Tibial nerve (tissue), 4 donors: ENCODE data around the gene LGR6. TPM values are rescaled to one million over a fixed set of nuclear protein-coding genes. Genes with fewer than 3 reads are reported as not detected.
A peak's percentile ranks its signal among the peaks of the same experiment; 100 is the strongest.

Experiments used
- DNase-seq, 2 donors: peaks; one replicate each; pipeline ENCODE4 v3.0.0-alpha.2; 2019; ENCODE audit warnings: low spot score in 2 of 2
- H3K27ac ChIP-seq, 4 donors: fragments of 200-600 bp; sonication (generic) in 3 of 4; one replicate each; pipeline ENCODE4 v1.5.1; 2017 to 2019; ENCODE audit warnings: mild to moderate bottlenecking in 1 of 4
- H3K27me3 ChIP-seq, 2 donors: fragments of 200-600 bp; sonication (generic) in 1 of 2; one replicate each; pipeline versions ENCODE4 v1.5.1 to v1.6.0; 2017 to 2019
- H3K36me3 ChIP-seq, 3 donors: fragments of 200-600 bp; sonication (generic); one replicate each; pipeline ENCODE4 v1.5.1; 2018 to 2019
- H3K4me1 ChIP-seq, 4 donors: fragments of 200-600 bp; sonication (generic) in 3 of 4; one replicate each; pipeline ENCODE4 v1.5.1; 2017 to 2019
- H3K4me3 ChIP-seq, 4 donors: fragments of 200-600 bp; sonication (generic) in 3 of 4; one replicate each; pipeline ENCODE4 v1.5.1; 2017 to 2019; ENCODE audit warnings: mild to moderate bottlenecking in 1 of 4, moderate library complexity in 1 of 4
- H3K9me3 ChIP-seq, 4 donors: fragments of 200-600 bp; sonication (generic) in 3 of 4; one replicate each; pipeline ENCODE4 v1.5.1; 2017 to 2019
- CTCF ChIP-seq, 5 experiments: fragments of 200-600 bp in 3 of 5; fragments of 450-650 bp in 2 of 5; sonication (generic) in 3 of 5; IDR thresholded peaks; one replicate each; pipeline ENCODE4 v1.5.1; 2016 to 2019; ENCODE audit warnings: antibody characterized with exemption in 5 of 5, mild to moderate bottlenecking in 3 of 5, moderate library complexity in 2 of 5
- EP300 ChIP-seq, 2 donors: sonication (generic); formaldehyde crosslinking; IDR thresholded peaks; one replicate each; pipeline ENCODE4 v1.6.1; 2017; ENCODE audit warnings: antibody characterized with exemption in 2 of 2, mild to moderate bottlenecking in 1 of 2
- POLR2A ChIP-seq, 2 donors: fragments of 450-650 bp; IDR thresholded peaks; one replicate each; pipeline ENCODE4 v1.6.1; 2017; ENCODE audit warnings: antibody characterized with exemption in 2 of 2, mild to moderate bottlenecking in 2 of 2, moderate library complexity in 2 of 2
- WGBS, 2 donors: methylation state at CpG; one replicate each; pipeline ENCODE4 v1.1.5; 2018; 5-methylcytosine and 5-hydroxymethylcytosine counted together
- total RNA-seq, 4 donors: library from RNA; depleted of rRNA; stranded (reverse); fragments of >200 nt; gene quantifications; one replicate each; pipeline ENCODE4 v1.1.0, GENCODE V29; 2016

The LGR6 gene
- total RNA-seq, 4 donors from 2014 or later, result 0.42 TPM; not detected in 3

GRCh38 chr1:202311875-202312635 is 118.5 kb downstream of the LGR6 start:
- Histone ChIP-seq H3K4me3 (no peak overlapping the region), H3K27ac (no peak overlapping the region), H3K4me1 (peaks cover 0 to 4% (median 0%) of the 10 kb centered on the region in 4 donors), H3K27me3 (no peaks in the 10 kb centered on the region), H3K9me3 (no peaks in the 10 kb centered on the region), H3K36me3 (no peaks in the 10 kb centered on the region)
- no peak for DNase-seq
- 21 to 23% methylated on average over 14 of the region's 14 CpGs for WGBS, 2 donors
- TF ChIP-seq EP300 (IDR thresholded peaks at IDR 0.05) (no peak), CTCF (IDR thresholded peaks at IDR 0.05) (no peak), POLR2A (IDR thresholded peaks at IDR 0.05) (no peak)

GRCh38 chr1:202315576-202316168 is 122.1 kb downstream of the LGR6 start:
- WGBS, 2 donors, result 24 to 25% methylated on average over 9 of the region's 9 CpGs
- Histone ChIP-seq H3K9me3 (no peaks in the 10 kb centered on the region), H3K4me3 (no peak overlapping the region), H3K27ac (no peak overlapping the region), H3K36me3 (no peaks in the 10 kb centered on the region), H3K27me3 (no peaks in the 10 kb centered on the region), H3K4me1 (peaks cover 0 to 4% (median 0%) of the 10 kb centered on the region in 4 donors)
- TF ChIP-seq EP300 (IDR thresholded peaks at IDR 0.05) (no peak), CTCF (IDR thresholded peaks at IDR 0.05) (peak; percentile 73 to 94 (median 82)), POLR2A (IDR thresholded peaks at IDR 0.05) (no peak)
- DNase-seq, result peak; percentile 51 to 72

GRCh38 chr1:202316186-202316585 is 122.6 kb downstream of the LGR6 start:
- Histone ChIP-seq H3K4me1 (peaks cover 0 to 4% (median 0%) of the 10 kb centered on the region in 4 donors), H3K36me3 (no peaks in the 10 kb centered on the region), H3K4me3 (no peak overlapping the region), H3K27me3 (no peaks in the 10 kb centered on the region), H3K27ac (no peak overlapping the region), H3K9me3 (no peaks in the 10 kb centered on the region)
- DNase-seq, result no peak
- TF ChIP-seq CTCF (IDR thresholded peaks at IDR 0.05), result no peak
- TF ChIP-seq POLR2A (IDR thresholded peaks at IDR 0.05), result no peak
- no peak for TF ChIP-seq EP300 (IDR thresholded peaks at IDR 0.05)

GRCh38 chr1:202317941-202318925 is 124.6 kb downstream of the LGR6 start:
- 92% methylated on average over 39 to 50 of the region's 52 CpGs for WGBS, 2 donors
- H3K4me1 ChIP-seq, result no peaks in the 10 kb centered on the region
- no peaks in the 10 kb centered on the region for H3K27me3 ChIP-seq
- TF ChIP-seq POLR2A (IDR thresholded peaks at IDR 0.05), result no peak
- TF ChIP-seq CTCF (IDR thresholded peaks at IDR 0.05), result no peak
- TF ChIP-seq EP300 (IDR thresholded peaks at IDR 0.05), result no peak
- H3K9me3 ChIP-seq, result no peaks in the 10 kb centered on the region
- DNase-seq, result no peak
- H3K36me3 ChIP-seq, result no peaks in the 10 kb centered on the region
- no peak overlapping the region for H3K27ac ChIP-seq
- no peak overlapping the region for H3K4me3 ChIP-seq
